Forelimb muscle (tissue), 1 donor: ENCODE data around the gene UBAC2. TPM values are rescaled to one million over a fixed set of nuclear protein-coding genes. Genes with fewer than 3 reads are reported as not detected.
A peak's percentile ranks its signal among the peaks of the same experiment; 100 is the strongest.

Source experiments
- DNase-seq: peaks from one replicate; pipeline ENCODE4 v3.0.0-alpha.2; 2013; ENCODE audit warnings: low read depth
- polyA plus RNA-seq: library from polyadenylated mRNA; unstranded; fragments of 120-200 nt; gene quantifications from one replicate; pipeline ENCODE4 v1.2.1, GENCODE V29; 2013; ENCODE audit not compliant: insufficient read length

Gene UBAC2
- polyA plus RNA-seq, 1 donor: 97.0 TPM

DNA sequence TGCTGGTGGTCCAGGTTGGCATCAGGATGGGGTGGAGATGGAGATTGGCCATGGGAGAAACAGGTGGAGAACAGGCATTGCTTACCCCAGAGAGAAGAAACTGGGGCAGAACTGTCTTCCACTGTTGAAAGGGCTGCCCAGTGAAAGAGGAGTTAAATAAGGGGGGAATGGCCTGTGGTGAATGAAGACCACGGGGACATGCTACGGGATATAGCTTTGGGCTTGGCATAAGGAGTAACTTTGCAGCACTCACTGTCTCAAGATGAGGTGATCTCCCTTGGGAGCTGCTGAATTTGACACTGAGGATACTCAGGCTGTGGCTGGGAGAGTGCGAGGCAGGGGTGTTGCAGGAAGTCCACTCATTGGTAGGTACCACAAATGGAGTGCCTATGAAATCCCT, 68.2 kb downstream of the UBAC2 start:
- DNase-seq: no peak

DNA sequence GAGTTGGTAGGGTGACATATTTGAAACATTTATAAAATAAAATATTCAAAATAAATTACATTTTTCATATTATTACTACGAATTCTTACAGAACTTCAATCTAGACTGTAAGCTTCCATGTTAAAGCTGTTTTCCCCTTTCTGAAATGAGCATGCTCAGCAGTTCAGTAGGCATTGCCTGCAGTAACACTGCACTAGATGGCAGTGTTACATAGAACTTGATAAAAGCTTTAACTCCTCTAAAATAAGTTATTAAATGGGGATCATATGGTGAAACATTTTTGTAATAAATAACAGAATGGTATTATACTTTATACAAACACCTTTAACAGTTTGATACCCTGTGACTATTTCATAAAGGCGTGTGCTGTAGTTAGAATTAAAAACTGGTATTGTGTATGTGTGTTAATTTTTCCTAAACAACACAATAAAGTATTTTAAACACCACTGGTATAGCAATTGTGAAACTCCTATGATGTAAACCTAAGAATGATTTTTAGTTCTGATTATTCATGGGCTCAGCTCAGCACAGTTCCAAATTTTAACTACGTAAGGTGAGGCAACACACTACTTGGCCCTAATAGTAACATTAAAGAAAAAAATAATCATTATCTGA, 69.1 kb downstream of the UBAC2 start:
- no peak for DNase-seq

DNA sequence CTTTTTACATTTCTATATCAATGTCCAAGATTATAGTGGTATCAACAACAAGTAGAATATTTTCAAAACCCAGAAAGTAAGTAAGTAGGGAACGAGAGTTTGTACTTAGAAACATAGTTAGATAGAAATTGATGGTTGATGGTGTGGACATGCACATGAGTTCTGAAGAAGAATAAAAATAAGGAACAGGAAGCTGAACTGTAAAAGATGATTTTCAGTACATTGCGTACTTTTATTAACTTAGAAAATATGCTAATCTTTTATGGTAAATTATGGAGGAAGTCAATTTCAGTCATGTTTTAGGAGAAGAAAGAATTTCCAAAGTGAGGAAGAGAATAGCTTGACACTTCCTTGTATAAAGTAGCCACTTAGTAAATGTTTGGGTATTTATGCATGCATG, 69.9 kb downstream of the UBAC2 start:
- DNase-seq: no peak

DNA sequence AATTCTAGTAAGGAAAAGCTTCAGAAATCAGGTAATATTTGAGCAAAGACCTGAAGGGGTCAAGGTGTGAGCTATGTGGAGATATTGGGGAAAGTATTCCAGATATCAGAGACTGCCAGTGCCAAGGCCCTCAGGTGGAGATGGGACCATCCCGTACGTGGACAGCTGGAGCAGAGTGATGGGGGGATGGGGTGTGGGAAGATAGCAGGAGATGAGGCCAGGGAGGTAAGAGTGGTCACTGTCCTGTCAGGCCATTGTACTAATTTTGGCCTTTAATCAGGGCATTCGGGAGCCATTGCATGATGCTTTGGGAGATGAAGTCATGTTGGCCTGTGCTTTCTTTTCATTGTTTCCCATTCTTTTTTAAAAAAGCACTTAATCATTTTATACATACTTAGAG, 70.6 kb downstream of the UBAC2 start:
- DNase-seq: no peak

DNA sequence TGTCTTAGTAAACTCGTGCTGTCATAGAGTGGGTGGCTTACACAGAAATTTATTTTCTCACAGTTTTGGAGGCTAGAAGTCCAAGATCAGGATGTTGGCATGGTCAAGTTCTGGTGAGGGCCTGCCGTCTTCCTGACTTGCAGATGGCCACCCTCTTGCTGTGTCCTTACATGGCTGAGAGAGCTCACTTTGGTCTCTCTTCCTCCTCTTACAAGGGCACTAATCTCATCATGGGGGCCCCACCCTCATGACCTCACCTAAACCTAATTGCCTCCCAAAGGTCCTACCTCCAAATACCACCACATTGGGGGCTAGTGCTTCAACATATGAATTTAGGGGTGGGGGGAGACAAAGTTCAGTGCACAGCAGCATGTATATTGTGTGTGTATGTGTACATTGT, 71.8 kb downstream of the UBAC2 start:
- DNase-seq: no peak

DNA sequence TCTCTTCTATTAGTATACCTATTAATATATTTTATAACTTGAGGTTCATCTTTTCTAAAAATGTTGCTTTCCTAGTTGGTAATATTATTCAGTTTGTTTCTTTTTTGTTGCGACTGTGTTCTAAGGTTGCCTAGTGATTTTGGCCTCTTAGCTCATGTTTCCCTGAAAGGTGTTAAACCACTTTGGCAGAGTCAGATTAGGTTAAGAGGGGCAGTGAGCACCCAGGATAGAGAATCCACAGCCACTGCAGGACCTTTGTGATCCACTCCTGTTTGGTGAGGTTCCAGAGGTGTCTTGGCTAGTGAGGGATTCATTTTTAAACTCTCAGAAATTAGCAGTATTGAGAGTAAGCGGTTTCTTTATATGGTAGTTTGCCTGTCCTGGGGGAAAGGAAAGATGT, 72.5 kb downstream of the UBAC2 start:
- DNase-seq: no peak

DNA sequence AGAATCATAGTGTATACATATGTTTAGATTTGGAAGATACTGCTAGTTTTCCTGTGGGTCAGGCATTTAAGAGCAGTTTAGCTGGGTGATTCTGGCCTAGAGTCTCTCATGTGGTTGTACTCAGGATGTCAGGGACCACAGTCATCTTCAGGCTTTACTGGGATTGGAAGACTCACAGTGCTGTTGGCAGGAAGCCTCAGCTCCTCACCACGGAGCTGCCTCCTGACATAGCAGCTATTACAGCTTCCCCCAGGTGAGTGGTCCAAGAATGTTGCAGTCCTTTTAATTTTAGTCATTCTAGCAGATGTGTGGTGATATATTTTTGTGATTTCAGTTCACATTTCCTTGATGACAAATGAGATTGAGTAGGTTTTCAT, 74.4 kb downstream of the UBAC2 start:
- DNase-seq: no peak

DNA sequence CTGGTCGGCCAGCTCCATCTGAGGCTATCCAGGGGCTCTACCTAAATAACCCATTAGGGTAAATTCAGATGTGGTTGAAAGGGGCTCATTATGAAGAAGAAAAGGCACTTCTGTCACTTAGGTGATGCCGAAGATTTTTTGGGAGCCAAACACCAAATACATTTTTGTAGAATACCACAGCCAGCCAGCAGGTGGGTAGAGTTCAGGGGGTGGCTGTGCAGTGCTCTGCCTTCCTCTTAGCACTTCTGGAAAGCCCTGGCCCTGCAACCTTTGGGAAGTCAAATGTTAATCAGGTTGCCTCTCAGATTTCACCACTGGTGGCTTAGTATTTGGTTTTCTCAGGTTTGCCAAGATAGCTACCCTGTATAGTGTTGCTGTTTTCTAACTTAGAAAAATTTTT, 76.1 kb downstream of the UBAC2 start:
- DNase-seq: no peak

DNA sequence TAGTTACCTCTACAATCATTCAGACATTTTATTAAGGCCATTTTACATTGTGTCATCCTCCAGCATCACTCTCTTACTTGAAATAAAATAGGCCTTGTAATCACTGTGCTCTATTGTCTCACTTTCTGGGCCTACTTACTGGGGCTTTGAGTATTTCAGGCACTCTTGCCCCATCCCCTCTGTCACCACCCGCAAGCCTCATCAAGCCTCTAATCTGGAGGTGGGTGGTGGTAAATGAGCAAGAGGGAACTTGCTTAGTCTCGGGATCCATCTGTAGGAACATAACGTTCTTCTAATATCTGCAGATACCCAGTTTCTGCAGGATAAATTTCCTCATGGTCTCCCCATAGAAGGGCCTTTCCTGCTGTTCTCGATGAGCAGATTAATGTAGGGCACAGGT, 77.0 kb downstream of the UBAC2 start:
- no peak for DNase-seq

DNA sequence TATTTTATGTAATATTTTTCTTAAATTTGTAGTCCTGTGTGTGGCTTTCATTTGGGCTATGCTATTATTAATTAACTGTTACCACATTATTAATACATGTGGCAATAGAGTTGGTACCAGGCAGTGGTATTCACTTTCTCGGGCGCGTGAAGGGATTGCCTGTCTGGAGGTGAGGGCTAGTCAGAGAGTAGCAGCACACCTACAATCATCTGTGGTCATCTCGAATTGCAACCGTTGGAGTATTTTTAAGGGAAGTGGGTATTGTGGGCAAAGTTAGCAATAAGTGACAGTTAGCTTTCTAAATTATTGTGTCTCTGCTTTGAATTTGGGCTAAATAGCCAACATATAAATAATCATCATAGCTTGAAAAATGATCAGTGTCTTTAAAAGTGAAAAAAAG, 77.5 kb downstream of the UBAC2 start:
- no peak for DNase-seq

DNA sequence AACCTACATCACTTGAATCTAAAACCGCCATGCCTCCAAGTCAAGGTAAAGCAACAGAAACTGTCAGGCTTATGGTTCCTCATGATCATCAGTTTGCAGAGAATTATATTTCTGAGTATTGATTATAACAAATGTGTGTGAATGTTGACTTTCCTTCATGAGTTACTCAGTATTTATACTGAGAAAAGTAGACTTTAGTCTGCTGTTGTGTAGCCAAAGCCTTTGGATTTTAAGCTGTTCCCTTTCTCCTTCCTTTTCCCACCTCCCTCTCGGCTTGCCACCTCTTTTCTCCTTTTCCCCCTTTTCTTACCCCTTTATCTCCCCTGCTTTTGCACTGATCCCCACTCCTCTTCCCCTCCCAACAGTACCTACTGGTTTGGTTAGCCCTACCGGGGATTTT, 78.2 kb downstream of the UBAC2 start:
- no peak for DNase-seq

DNA sequence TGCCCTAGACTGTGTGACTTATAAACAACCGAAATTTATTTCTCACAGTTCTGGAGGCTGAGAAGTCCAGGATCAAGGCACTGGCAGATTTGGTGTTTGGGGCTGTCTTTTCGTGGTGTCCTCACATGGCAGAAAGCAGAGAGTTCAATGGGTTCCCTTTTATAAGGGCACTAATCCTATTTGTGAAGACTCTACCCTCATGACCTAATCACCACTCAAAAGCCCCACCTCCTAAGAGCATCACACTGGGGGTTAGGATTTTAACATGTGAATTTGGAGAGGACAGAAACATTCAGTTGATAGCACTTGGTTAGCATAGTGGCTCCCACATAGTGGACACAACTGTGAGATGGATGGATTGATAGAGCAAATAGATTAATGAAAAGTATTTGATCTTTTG, 79.0 kb downstream of the UBAC2 start:
- DNase-seq: no peak

DNA sequence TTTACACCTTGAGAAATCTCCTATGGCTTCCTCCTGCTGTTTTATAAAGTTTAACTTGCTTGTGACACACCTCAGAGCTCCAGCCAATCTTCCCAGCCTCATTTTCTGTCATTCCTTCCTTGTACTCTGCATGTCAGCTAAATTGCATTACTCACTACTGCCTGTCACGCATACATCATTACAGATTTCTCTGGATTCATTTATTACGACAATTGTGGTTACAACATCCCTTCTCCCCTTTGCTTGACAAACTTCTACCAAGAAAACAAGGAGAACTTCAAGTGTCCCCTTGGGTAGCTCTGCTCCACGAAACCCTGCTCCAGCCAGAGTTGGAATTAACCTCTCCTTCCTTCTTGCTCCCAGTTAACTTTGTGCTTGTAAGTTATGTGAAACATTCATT, 79.5 kb downstream of the UBAC2 start:
- no peak for DNase-seq

DNA sequence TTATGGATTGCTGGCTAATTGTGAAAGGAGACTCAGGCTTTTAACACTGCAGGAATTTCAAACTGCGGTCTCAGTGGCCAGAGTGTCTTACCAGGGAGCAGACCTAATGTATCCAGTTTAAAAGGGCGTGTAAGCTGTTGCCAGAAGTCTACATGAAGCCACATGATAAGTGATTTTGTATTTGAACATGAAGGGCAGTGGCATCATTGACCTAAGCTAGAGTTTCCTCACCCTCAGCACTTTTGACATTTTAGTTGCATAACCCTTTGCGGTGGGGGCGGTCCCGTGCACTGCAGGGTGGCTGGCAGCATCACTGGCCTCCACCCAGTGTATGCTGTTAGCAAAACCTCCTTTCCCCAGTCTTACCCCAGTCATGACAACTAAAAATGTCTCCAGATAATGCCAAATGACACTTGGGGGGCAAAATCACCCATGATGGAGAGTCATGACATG, 81.2 kb downstream of the UBAC2 start:
- DNase-seq: no peak

DNA sequence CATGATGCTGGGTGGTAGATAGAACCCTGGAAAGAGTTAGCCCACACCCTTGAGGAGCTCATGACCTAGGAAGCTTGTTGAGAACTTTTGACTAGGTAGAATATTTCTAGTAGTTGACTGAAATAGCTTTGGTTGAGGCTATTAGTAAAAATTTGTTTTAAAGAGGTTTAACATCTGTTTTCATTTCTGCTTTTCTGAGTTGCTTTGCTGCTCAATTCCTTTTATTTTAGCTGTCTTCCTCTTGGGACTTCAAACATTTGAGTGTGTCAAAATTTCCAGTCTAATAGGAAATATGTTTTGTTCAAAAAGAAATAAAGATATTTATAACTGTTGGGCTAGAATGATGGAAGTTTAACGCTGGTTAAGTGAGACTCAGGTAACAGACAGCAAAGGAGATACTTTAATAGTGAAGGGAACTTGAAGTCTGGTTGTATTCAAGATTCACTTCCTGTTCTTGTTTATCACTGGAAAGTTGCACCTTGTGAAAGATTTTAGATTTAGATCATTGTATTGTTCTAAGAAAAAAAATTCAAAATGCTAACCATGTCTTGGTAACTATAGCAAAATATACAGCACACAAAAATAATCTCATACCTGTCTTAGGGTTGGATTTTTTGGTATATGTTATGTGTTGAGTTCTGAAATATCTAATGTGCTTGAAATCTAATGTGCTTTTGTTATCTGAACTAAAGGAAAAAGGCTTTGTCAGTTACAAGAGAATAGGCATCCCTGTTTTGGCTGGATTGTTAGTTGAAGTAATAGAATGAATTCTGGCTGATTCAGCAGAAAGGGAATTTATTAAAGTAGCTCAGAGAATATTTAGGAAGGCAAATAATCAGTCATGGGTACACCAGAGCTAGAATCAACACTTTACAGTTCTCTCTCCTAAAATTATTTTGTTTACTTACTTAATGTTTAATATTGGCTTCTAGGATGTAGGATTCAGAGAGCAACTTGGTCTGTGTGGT, 81.9 kb downstream of the UBAC2 start:
- peak; percentile 36 for DNase-seq

DNA sequence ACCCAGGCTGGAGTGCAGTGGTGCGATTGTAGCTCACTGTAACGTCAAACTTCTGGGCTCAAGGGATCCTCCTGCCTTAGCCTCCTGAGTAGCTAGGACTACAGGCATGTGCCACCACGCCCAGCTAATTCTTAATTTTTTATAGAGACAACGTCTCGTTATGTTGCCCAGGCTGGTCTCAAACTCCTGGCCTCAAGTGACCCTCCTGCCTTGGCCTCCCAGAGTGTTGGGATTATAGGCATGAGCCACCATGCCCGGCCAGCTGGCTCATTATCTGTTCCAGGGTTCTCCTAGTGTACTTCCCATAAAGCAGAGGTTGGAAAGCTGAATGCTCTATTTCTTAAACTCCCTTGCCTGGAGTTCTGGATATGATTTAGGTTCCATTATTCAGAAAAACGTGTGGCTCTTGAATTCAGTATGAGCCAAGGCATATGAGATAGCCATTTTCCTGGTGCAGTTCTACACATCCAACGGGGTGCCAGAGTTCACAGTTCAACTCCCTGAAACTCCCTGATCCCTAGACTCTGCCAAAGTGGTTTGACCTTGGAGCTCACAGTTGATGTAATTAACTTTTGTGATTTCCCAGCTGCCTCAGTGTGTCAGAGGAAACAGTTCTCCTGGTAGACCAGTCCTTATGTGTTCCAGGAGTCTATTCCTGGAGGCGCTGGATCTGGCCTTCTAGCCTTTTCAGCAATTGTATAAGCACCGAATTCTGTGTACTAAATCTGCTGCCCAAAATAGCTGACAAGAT, 85.0 kb downstream of the UBAC2 start:
- DNase-seq: no peak

DNA sequence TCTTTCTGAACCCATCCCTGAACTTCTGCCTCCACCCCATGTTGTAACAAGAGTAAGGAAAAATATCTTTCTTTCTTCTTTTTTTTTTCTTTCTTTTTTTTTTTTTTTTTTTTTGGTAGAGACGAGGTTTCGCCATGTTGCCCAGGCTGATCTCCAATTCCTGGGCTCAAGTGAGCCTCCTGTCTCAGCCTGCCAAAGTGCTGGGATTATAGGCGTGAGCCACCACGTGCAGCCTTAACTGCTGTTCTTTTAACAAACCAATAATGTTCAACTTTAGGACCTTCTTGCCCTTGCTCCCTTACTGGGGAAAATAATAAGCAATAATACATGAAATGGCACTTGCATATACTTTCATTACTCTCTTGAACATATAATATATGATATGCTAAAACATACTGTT, 86.9 kb downstream of the UBAC2 start:
- DNase-seq: no peak

DNA sequence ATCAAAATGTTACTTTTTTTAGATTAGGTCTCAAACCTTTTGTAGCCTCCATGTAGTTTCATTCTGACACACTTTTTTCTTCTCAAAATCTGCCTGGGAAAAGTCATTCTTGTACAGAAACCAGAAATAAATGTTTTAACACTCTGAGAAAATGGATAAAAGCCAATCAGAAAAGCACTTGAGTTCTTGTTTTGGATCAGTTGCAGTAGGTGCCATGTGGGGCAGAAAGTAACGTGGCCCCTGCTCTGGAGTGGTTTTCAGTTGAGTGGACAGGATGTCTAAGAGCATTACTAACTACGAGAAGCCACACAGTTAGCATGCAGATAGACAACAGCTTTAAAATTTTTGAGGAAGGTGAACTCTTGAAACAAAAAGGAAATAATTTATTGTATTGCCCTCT, 87.4 kb downstream of the UBAC2 start:
- no peak for DNase-seq

DNA sequence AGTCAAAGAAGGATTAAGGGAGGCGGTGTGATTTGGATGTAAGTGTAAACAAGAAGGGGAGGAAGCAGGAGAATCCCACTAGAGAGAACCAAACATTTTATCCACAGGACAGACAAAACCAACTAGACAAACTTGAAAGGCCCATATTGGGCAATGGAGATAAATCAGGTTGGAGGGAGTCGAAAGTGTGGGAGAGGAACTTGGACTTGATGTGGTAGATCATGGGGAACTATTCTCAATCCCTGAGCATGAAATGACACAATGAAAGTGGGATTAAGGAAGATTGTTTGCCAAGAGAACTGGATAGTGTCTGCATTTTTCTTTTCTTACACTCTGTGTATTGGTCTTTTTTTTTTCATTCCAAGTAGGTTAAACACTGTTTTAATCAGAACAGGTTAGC, 88.6 kb downstream of the UBAC2 start:
- no peak for DNase-seq

DNA sequence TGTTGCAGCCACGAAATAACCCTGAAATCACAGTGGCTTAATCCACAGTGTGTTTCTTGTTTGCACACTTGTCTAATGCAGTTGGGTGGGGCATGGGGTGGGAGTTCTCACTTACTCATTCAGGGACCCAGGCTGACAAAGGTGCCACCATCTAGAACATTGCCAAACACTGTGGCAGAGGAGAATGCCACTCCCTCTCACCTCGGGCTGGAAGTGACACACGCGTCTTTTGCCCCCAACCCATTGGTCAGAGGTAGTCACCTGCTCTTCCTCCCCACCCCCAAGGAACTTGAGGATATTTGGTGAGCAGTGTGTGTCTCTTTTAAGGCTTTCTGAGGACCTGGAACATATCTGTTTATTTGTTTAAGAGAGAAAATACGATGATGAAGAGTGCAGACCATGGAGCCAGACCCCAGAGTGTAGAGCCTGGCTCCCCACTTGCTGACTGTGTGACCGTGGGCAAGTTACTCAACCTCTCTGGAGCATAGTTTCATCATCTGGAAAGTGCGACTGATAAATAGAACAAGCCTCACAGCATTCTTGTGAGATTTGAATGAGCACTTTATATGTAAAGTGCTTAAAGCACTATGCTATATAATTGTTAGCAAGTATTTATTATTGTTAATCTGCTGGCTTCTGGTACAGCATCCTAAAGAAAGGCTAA, 89.2 kb downstream of the UBAC2 start:
- no peak for DNase-seq

DNA sequence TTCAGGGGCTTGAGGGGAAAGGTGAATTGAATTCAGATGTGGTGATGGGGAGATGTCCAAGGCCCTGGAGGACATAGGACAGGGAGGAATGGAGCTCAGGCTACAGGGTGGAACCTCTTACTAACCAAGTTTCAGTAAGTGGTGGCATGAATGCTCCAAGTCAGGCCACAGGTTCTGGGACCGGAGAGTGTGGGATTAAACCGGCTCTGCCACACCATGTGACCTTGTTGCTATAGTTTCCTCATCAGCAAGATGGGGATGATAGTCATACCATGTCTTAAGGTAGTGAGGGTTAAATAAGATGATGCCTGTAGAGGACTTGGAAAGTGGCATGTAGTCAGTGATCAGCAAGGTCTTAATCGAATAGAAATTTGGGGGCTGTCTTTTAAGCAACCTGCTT, 90.2 kb downstream of the UBAC2 start:
- DNase-seq: no peak

DNA sequence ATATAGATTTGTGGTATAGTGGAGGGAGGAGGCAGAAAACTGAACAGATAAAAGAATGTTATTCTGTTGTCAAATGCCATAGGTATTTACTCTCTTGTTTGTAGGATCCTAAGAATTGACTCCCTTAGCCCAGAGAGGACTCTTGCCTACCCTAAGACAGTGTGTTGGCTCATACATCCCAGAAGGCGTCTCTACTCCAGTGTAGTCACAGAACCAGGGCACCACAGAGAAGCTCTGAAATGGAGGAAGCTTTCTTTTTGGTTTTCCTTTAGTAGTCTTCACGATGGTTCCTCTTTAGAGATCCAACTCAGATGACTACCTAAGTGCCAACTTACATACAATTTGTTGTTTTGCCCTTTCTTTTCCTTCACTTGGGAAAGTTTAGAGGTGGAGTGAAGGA, 92.5 kb downstream of the UBAC2 start:
- no peak for DNase-seq
